SK-N-SH (cell line): ENCODE data around the gene GNPTAB. TPM values are rescaled to one million over a fixed set of nuclear protein-coding genes. Genes with fewer than 3 reads are reported as not detected.

Source experiments
- CTCF ChIA-PET: fragments of 300-600, 350-600 bp; formaldehyde crosslinking; extraction: SDS; loops from one replicate; lab custom pipeline; 2021; lab: Yijun Ruan, JAX
- POLR2A ChIA-PET: fragments of 350-600 bp; sonication (Branson Sonifier 250); formaldehyde crosslinking; extraction: SDS; loops from one replicate; lab custom pipeline; 2020; ENCODE audit warnings: antibody characterized with exemption, inconsistent platforms; lab: Yijun Ruan, JAX
- DNase-seq: peaks from one replicate; pipeline ENCODE4 v3.0.0; 2012
- H2AFZ ChIP-seq: fragments of 200-600 bp; sonication (generic); 2 replicates; pipeline ENCODE4 v1.8.1; 2016; ENCODE audit warnings: antibody characterized with exemption, mild to moderate bottlenecking, low read depth
- H3F3A ChIP-seq: fragments of 200-600 bp; sonication (generic); replicated peaks from 2 replicates; pipeline ENCODE3; 2016; ENCODE audit warnings: antibody characterized with exemption, mild to moderate bottlenecking; ENCODE audit not compliant: insufficient read depth
- H3K27ac ChIP-seq, 2 experiments: fragments of 200-500 bp in 1 of 2; fragments of 200-600 bp in 1 of 2; sonication (Bioruptor generic) in 1 of 2; sonication (generic), shearing (Covaris generic) in 1 of 2; 2 replicates each; pipeline versions ENCODE4 v1.5.1 to v1.6.1; 2014 to 2016; ENCODE audit warnings: low read depth in 2 of 2, inconsistent platforms in 1 of 2, low read length in 1 of 2, mild to moderate bottlenecking in 1 of 2, mixed read lengths in 1 of 2
- H3K27me3 ChIP-seq: fragments of 200-600 bp; sonication (generic), shearing (Covaris generic); 2 replicates; pipeline ENCODE4 v1.6.1; 2016; ENCODE audit warnings: mixed run types; ENCODE audit not compliant: insufficient read depth
- H3K36me3 ChIP-seq, 2 experiments: fragments of 200-500 bp in 1 of 2; fragments of 200-600 bp in 1 of 2; sonication (Bioruptor generic) in 1 of 2; sonication (generic) in 1 of 2; replicated peaks in 1 of 2; 2 replicates each; pipeline versions ENCODE3 to v1.5.1; 2014 to 2016; ENCODE audit warnings: low read length in 1 of 2, mild to moderate bottlenecking in 1 of 2; ENCODE audit not compliant: insufficient read depth in 2 of 2, control insufficient read depth in 1 of 2
- H3K4me1 ChIP-seq, 2 experiments: fragments of 200-500 bp in 1 of 2; fragments of 200-600 bp in 1 of 2; sonication (Bioruptor generic) in 1 of 2; sonication (generic), shearing (Covaris generic) in 1 of 2; 2 replicates each; pipeline versions ENCODE4 v1.5.1 to v1.6.1; 2014 to 2016; ENCODE audit warnings: low read depth in 1 of 2, low read length in 1 of 2, mixed run types in 1 of 2; ENCODE audit not compliant: insufficient read depth in 2 of 2, control insufficient read depth in 1 of 2
- H3K4me2 ChIP-seq: fragments of 200-600 bp; sonication (generic), shearing (Covaris generic); 2 replicates; pipeline ENCODE4 v1.6.1; 2017; ENCODE audit warnings: mixed run types
- H3K4me3 ChIP-seq, 2 experiments: fragments of 200-500 bp in 1 of 2; fragments of 200-600 bp in 1 of 2; sonication (Bioruptor generic) in 1 of 2; sonication (generic), shearing (Covaris generic) in 1 of 2; 2 replicates each; pipeline versions ENCODE4 v1.5.1 to v1.8.1; 2014 to 2016; ENCODE audit warnings: low read depth in 2 of 2, inconsistent platforms in 1 of 2, low read length in 1 of 2, mild to moderate bottlenecking in 1 of 2, mixed read lengths in 1 of 2, moderate library complexity in 1 of 2
- H3K79me2 ChIP-seq: fragments of 200-600 bp; sonication (generic); 2 replicates; pipeline ENCODE4 v1.8.1; 2017; ENCODE audit warnings: mild to moderate bottlenecking; ENCODE audit not compliant: insufficient read depth
- H3K9ac ChIP-seq: fragments of 200-600 bp; sonication (generic); 2 replicates; pipeline ENCODE4 v1.6.1; 2017; ENCODE audit warnings: mixed run types
- H3K9me2 ChIP-seq: fragments of 200-600 bp; sonication (generic); 2 replicates; pipeline ENCODE4 v1.6.1; 2017; ENCODE audit warnings: mixed run types
- H3K9me3 ChIP-seq: fragments of 200-600 bp; sonication (generic); 2 replicates; pipeline ENCODE4 v1.6.1; 2017; ENCODE audit warnings: mixed run types, mild to moderate bottlenecking, moderate library complexity
- H4K20me1 ChIP-seq: fragments of 200-600 bp; sonication (generic); 2 replicates; pipeline ENCODE4 v1.6.1; 2017; ENCODE audit warnings: mild to moderate bottlenecking, mixed run types; ENCODE audit not compliant: insufficient read depth
- CHD2 ChIP-seq: fragments of 150-350 bp; IDR thresholded peaks from 2 replicates; pipeline ENCODE4 v1.6.1; 2018; ENCODE audit warnings: low read length; ENCODE audit not compliant: partially characterized antibody
- ELF1 ChIP-seq: IDR thresholded peaks from 2 replicates; pipeline ENCODE4 v1.4.0; 2012
- EZH2phosphoT487 ChIP-seq: fragments of 200-600 bp; sonication (generic); IDR thresholded peaks from 2 replicates; pipeline ENCODE4 v1.6.1; 2017; ENCODE audit warnings: low read depth, mixed run types, mild to moderate bottlenecking, antibody characterized with exemption, moderate library complexity, borderline replicate concordance
- FOXJ3 ChIP-seq: sonication (generic); formaldehyde crosslinking; IDR thresholded peaks from 2 replicates; pipeline ENCODE4 v1.5.1; 2020; ENCODE audit warnings: mild to moderate bottlenecking, missing genetic modification reagents
- MEF2A ChIP-seq: IDR thresholded peaks from 2 replicates; pipeline ENCODE4 v1.4.0; 2012; ENCODE audit warnings: low read depth, borderline replicate concordance
- NFIC ChIP-seq: IDR thresholded peaks from 2 replicates; pipeline ENCODE4 v1.4.0; 2012; ENCODE audit warnings: borderline replicate concordance
- RAD21 ChIP-seq: IDR thresholded peaks from 2 replicates; pipeline ENCODE4 v1.6.1; 2012; ENCODE audit warnings: mild to moderate bottlenecking, low read length
- RCOR1 ChIP-seq: fragments of 150-350 bp; IDR thresholded peaks from 2 replicates; pipeline ENCODE4 v1.6.1; 2017; ENCODE audit warnings: antibody characterized with exemption, low read length
- SMC3 ChIP-seq: IDR thresholded peaks from 2 replicates; pipeline ENCODE4 v1.6.1; 2012; ENCODE audit warnings: low read depth, low read length, improper control_type of control experiment
- TEAD4 ChIP-seq: IDR thresholded peaks from 2 replicates; pipeline ENCODE4 v1.4.0; 2012; ENCODE audit warnings: mild to moderate bottlenecking, borderline replicate concordance; ENCODE audit not compliant: insufficient read depth
- WGBS: methylation state at CpG from one replicate; pipeline ENCODE4 v1.1.6; 2017; ENCODE audit warnings: low lambda C conversion rate; 5-methylcytosine and 5-hydroxymethylcytosine counted together
- polyA plus RNA-seq, 3 experiments: library from polyadenylated mRNA; depleted of rRNA; stranded (reverse); fragments of >200 nt; gene quantifications; 2 replicates each; pipeline ENCODE4 v1.2.3, GENCODE V29; 2012
- TF ChIP-seq, protein P1 (sequence below): IDR thresholded peaks from 2 replicates; pipeline ENCODE4 v1.6.1; 2012; ENCODE audit warnings: mild to moderate bottlenecking, low read depth, low read length, moderate library complexity
- TF ChIP-seq, protein P2 (sequence below): IDR thresholded peaks from 2 replicates; pipeline ENCODE4 v1.4.0; 2012; ENCODE audit warnings: low read depth, borderline replicate concordance
- TF ChIP-seq, protein P3 (sequence below): fragments of 150-350 bp; IDR thresholded peaks from 2 replicates; pipeline ENCODE4 v1.6.1; 2016; ENCODE audit warnings: mild to moderate bottlenecking, low read depth, low read length

Gene GNPTAB
- polyA plus RNA-seq, 1 of the 3 experiments (the other 2 are of a cell fraction), result 18.8 TPM

DNA sequence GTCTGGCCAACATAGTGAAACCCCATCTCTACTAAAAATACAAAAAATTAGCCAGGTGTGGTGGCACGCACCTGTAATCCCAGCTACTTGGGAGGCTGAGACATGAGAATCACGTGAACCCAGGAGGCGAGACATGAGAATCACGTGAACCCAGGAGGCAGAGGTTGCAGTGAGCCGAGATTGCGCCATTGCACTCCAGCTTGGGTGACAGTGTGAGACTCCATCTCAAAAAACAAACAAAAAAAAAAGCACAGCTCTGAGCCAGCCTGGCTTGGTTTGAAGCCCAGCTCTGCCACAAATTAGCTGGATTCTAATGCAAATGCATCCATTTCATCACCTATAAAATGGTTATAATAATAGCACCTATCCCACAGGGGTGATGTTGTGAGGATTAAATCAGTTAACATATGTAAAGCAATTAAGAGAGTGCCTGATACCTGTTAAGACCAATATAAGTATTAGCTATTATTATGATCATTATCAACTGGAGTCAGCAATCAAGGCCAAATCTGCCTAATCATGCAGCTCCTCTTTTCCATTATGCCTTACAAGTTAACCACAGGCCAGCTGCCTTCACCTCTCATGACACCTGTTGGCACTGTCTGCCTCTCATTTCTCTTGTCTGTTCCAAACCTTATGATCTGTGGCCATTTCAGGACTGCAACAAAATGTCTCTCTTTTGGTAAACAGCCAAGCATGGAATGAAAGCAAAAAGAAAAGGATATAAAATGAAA is 2.1 kb downstream of the GNPTAB start:
- Histone ChIP-seq H3K79me2 (peaks cover 29% of the 10 kb centered on the region), H3K4me3 (no peak overlapping the region), H3K9me3 (no peaks in the 10 kb centered on the region), H4K20me1 (0 out of 2 replicates have a peak, but pooled peaks cover 1% of the 10 kb centered on the region), H3K9ac (no peak overlapping the region), H3K9me2 (no peaks in the 10 kb centered on the region), H3F3A (peaks cover 7% of the 10 kb centered on the region), H3K36me3 (no peaks in the 10 kb centered on the region), H3K27me3 (no peaks in the 10 kb centered on the region), H3K4me1 (peaks cover 6 to 8% of the 10 kb centered on the region in 2 experiments; a peak in 2 of 4 replicates), H3K4me2 (peak overlapping the region; percentile 96), H2AFZ (no peak overlapping the region), H3K27ac (no peak overlapping the region)
- DNase-seq, result no peak
- POLR2A ChIA-PET, result no interaction called here
- CTCF ChIA-PET, result interaction anchor here (1.0 to 5.1 kb wide), 4 partner anchors 10 to 69 kb away, joined by 5 to 40 read pairs (median 14); no protein-coding TSS in a partner anchor
- WGBS, result 95% methylated on average over 6 of the region's 6 CpGs
- no peak for TF ChIP-seq CHD2
- TF ChIP-seq RCOR1, result no peak
- TF ChIP-seq, protein P1, sequence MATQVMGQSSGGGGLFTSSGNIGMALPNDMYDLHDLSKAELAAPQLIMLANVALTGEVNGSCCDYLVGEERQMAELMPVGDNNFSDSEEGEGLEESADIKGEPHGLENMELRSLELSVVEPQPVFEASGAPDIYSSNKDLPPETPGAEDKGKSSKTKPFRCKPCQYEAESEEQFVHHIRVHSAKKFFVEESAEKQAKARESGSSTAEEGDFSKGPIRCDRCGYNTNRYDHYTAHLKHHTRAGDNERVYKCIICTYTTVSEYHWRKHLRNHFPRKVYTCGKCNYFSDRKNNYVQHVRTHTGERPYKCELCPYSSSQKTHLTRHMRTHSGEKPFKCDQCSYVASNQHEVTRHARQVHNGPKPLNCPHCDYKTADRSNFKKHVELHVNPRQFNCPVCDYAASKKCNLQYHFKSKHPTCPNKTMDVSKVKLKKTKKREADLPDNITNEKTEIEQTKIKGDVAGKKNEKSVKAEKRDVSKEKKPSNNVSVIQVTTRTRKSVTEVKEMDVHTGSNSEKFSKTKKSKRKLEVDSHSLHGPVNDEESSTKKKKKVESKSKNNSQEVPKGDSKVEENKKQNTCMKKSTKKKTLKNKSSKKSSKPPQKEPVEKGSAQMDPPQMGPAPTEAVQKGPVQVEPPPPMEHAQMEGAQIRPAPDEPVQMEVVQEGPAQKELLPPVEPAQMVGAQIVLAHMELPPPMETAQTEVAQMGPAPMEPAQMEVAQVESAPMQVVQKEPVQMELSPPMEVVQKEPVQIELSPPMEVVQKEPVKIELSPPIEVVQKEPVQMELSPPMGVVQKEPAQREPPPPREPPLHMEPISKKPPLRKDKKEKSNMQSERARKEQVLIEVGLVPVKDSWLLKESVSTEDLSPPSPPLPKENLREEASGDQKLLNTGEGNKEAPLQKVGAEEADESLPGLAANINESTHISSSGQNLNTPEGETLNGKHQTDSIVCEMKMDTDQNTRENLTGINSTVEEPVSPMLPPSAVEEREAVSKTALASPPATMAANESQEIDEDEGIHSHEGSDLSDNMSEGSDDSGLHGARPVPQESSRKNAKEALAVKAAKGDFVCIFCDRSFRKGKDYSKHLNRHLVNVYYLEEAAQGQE, result no peak
- TF ChIP-seq SMC3, result no peak
- TF ChIP-seq RAD21, result no peak
- TF ChIP-seq, protein P2, sequence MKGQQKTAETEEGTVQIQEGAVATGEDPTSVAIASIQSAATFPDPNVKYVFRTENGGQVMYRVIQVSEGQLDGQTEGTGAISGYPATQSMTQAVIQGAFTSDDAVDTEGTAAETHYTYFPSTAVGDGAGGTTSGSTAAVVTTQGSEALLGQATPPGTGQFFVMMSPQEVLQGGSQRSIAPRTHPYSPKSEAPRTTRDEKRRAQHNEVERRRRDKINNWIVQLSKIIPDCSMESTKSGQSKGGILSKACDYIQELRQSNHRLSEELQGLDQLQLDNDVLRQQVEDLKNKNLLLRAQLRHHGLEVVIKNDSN, result no peak
- no peak for TF ChIP-seq MEF2A
- TF ChIP-seq, protein P3, sequence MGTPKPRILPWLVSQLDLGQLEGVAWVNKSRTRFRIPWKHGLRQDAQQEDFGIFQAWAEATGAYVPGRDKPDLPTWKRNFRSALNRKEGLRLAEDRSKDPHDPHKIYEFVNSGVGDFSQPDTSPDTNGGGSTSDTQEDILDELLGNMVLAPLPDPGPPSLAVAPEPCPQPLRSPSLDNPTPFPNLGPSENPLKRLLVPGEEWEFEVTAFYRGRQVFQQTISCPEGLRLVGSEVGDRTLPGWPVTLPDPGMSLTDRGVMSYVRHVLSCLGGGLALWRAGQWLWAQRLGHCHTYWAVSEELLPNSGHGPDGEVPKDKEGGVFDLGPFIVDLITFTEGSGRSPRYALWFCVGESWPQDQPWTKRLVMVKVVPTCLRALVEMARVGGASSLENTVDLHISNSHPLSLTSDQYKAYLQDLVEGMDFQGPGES, result no peak
- no peak for TF ChIP-seq EZH2phosphoT487
- no peak for TF ChIP-seq NFIC
- no peak for TF ChIP-seq TEAD4
- TF ChIP-seq FOXJ3 (CRISPR knock-in tag), result no peak
- no peak for TF ChIP-seq ELF1
